GM18508 (cell line): ENCODE results near the gene FBXO36.
A peak's percentile ranks its signal among the peaks of the same experiment; 100 is the strongest.
"Not testable (repeated sequence)": the region's sequence is repeated elsewhere in the genome, so short reads cannot be mapped to it uniquely, and the experiment has no call there.

ENCODE experiments used
- ATAC-seq: cut with Tn5 transposase; IDR thresholded peaks from one replicate; pipeline ENCODE4 v1.9.1; 2021; ENCODE audit warnings: moderate number of reproducible peaks; ENCODE audit not compliant: insufficient read depth, unreplicated experiment

Gene FBXO36

GRCh38 chr2:229956491-229956890, 34.2 kb downstream of the FBXO36 start:
- ATAC-seq = no peak

- ATAC-seq = not testable (repeated sequence)
Measured at GRCh38 chr2:229963596-229963995, 41.3 kb downstream of the FBXO36 start.

- no peak for ATAC-seq
Measured at GRCh38 chr2:229969921-229970320, 47.6 kb downstream of the FBXO36 start.

- ATAC-seq = no peak
Measured at GRCh38 chr2:229970406-229970805, 48.1 kb downstream of the FBXO36 start.

- ATAC-seq = no peak
Measured at GRCh38 chr2:229971298-229971790, 49.0 kb downstream of the FBXO36 start.

- ATAC-seq = no peak
Measured at GRCh38 chr2:229974266-229974665, 52.0 kb downstream of the FBXO36 start.

- no peak for ATAC-seq
Measured at GRCh38 chr2:229980431-229981184, 58.3 kb downstream of the FBXO36 start.

- ATAC-seq = no peak
Measured at GRCh38 chr2:229993236-229993635, 70.9 kb downstream of the FBXO36 start.

- ATAC-seq = no peak
Measured at GRCh38 chr2:229996320-229996719, 74.0 kb downstream of the FBXO36 start.

GRCh38 chr2:229997565-229997964, 75.3 kb downstream of the FBXO36 start:
- no peak for ATAC-seq

GRCh38 chr2:230000118-230000841, 78.0 kb downstream of the FBXO36 start:
- ATAC-seq = peak; percentile 84

GRCh38 chr2:230007931-230008707, 85.8 kb downstream of the FBXO36 start:
- no peak for ATAC-seq

- ATAC-seq = no peak
Measured at GRCh38 chr2:230008708-230009066, 86.4 kb downstream of the FBXO36 start.

GRCh38 chr2:230010501-230010900, 88.2 kb downstream of the FBXO36 start:
- no peak for ATAC-seq

GRCh38 chr2:230011617-230012016, 89.3 kb downstream of the FBXO36 start:
- no peak for ATAC-seq

GRCh38 chr2:230012267-230012884, 90.1 kb downstream of the FBXO36 start:
- ATAC-seq = no peak

- no peak for ATAC-seq
Measured at GRCh38 chr2:230016844-230017243, 94.5 kb downstream of the FBXO36 start.

GRCh38 chr2:230018153-230018552, 95.8 kb downstream of the FBXO36 start:
- no peak for ATAC-seq

GRCh38 chr2:230019742-230020141, 97.4 kb downstream of the FBXO36 start:
- no peak for ATAC-seq

GRCh38 chr2:230023313-230023712, 101.0 kb downstream of the FBXO36 start:
- ATAC-seq = no peak
